Activated effector memory CD4-positive, alpha-beta T cell treated with Interleukin-2 at 50 U/mL for 16 hours (primary cell): ENCODE measurements around the gene YEATS4.

Experiments
- DNase-seq: peaks from one replicate; pipeline ENCODE4 v3.0.0-alpha.2; 2020

The YEATS4 gene

DNA sequence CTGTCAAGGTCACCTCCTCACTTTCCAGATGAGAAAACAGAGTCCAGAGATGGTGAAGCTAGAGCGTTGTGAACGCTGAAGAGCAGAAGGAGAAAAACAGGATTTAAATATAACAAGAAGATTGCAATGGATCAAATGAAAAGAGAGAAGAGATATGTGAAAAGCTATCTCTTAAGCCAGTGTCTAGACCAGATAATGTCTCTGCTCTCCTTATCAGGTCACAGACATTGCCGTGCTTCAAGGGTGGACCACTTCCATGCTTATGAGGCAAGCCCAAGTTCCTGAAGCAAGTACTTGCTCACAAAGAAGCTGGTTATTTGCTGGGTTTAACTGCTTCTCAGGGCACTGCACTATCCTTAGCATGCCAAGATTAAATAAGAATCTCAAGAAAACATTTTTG, 79.0 kb downstream of the YEATS4 start:
- DNase-seq, result no peak

DNA sequence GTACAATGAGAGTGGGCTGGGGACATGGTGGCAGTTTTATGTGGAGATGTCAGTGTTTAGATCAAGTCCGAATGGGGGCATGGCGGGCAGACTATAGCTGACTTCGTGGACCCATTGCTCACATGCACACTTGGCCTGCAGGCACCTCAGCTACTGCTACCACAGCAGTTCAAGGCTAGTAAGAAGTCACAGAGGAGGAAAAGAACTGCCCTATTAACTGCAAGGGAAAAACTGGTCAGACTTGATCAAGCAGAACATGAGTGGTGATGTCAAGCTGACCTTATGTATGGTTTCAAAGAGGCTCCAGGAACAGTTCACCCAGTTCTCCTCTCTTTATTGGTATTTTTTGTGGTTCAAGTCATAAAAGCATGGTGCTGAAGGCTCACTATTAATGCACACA, 80.5 kb downstream of the YEATS4 start:
- DNase-seq, result no peak
